ENCODE data around the gene BMPR1A.
"Not testable (repeated sequence)": the region's sequence is repeated elsewhere in the genome, so short reads cannot be mapped to it uniquely, and the experiment has no call there.

The BMPR1A gene

GRCh38 chr10:86944907-86945306 is 188.5 kb downstream of the BMPR1A start:
- no peak overlapping the region for H3K4me3 ChIP-seq (replicated peaks; ENCODE audit: insufficient read depth, low read length)
- no peak overlapping the region for H3K27ac ChIP-seq (replicated peaks)
- TF ChIP-seq GABPA (IDR thresholded peaks at IDR 0.05; ENCODE audit: low read depth) (no peak), REST (IDR thresholded peaks at IDR 0.05; ENCODE audit: insufficient replicate concordance, low read depth) (no peak), CTCF (IDR thresholded peaks at IDR 0.05; ENCODE audit: insufficient read depth, low read length) (no peak), SPI1 (IDR thresholded peaks at IDR 0.05; ENCODE audit: borderline replicate concordance, low read depth) (no peak), POLR2AphosphoS5 (IDR thresholded peaks at IDR 0.05; ENCODE audit: low read depth) (no peak)
- no peak for DNase-seq (ENCODE audit: low read depth in 1 of 2, low spot score in 1 of 2)
- no peaks in the 10 kb centered on the region for H3K27me3 ChIP-seq (ENCODE audit: insufficient read depth, poor library complexity, severe bottlenecking)

- H3K27ac ChIP-seq (replicated peaks): no peak overlapping the region
- TF ChIP-seq REST (IDR thresholded peaks at IDR 0.05; ENCODE audit: insufficient replicate concordance, low read depth): no peak
- no peak for TF ChIP-seq CTCF (IDR thresholded peaks at IDR 0.05; ENCODE audit: insufficient read depth, low read length)
- no peak for TF ChIP-seq SPI1 (IDR thresholded peaks at IDR 0.05; ENCODE audit: borderline replicate concordance, low read depth)
- no peak for TF ChIP-seq GABPA (IDR thresholded peaks at IDR 0.05; ENCODE audit: low read depth)
- no peak for TF ChIP-seq POLR2AphosphoS5 (IDR thresholded peaks at IDR 0.05; ENCODE audit: low read depth)
- no peaks in the 10 kb centered on the region for H3K27me3 ChIP-seq (ENCODE audit: insufficient read depth, poor library complexity, severe bottlenecking)
- H3K4me3 ChIP-seq (replicated peaks; ENCODE audit: insufficient read depth, low read length): no peak overlapping the region
- DNase-seq (ENCODE audit: low read depth in 1 of 2, low spot score in 1 of 2): no peak
These were observed 189.2 kb downstream of the BMPR1A start for GRCh38 chr10:86945361-86946212.

DNA sequence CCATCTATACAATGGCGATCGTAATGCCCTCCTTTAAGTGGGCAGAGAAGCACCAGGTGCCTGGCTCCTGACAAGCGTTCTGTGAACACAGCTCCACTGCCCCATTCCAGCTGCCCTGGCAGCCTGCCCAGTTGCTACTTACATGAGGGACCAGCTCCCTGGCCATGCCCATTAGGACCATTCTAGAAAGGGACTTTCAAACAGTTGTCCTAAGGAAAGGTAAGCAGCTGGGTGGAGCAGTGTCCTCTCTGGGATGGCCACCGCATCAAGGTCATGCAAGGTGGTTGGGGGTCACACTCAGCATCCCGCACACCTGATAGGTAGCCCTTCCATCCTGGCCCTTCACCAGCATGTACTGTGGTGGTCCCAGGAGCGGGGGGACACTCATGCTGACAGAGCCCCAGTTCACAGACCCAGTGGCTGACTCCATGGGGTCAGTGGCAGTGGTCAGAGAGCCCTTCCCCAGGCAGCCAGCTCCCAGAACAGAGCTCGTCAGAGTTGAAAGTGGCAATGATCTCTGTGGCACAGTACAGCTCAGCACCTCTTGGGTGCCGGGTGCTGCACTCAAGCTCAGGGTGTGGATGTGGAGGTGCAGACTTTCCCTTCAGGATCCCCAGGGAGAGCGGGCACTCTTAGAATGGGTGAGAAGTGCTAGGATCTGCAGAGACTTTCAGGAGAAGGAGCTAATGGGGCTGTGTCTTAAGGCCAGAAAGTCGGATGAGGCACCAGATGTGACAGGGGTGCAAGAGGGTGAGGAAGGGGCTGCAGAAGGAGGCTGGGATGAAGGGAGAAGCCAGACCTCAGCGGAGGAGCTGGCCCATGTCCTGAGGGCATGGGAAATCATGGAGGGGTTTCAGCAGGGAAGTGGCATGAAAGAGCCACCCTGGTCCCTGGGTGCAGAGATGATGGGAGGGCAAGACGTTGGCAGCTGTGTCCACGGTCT is 190.1 kb downstream of the BMPR1A start:
- no peak overlapping the region for H3K4me3 ChIP-seq (replicated peaks; ENCODE audit: insufficient read depth, low read length)
- H3K27me3 ChIP-seq (ENCODE audit: insufficient read depth, poor library complexity, severe bottlenecking): no peaks in the 10 kb centered on the region
- TF ChIP-seq GABPA (IDR thresholded peaks at IDR 0.05; ENCODE audit: low read depth): no peak
- TF ChIP-seq CTCF (IDR thresholded peaks at IDR 0.05; ENCODE audit: insufficient read depth, low read length): no peak
- TF ChIP-seq SPI1 (IDR thresholded peaks at IDR 0.05; ENCODE audit: borderline replicate concordance, low read depth): no peak
- no peak for TF ChIP-seq REST (IDR thresholded peaks at IDR 0.05; ENCODE audit: insufficient replicate concordance, low read depth)
- no peak for TF ChIP-seq POLR2AphosphoS5 (IDR thresholded peaks at IDR 0.05; ENCODE audit: low read depth)
- no peak for DNase-seq (ENCODE audit: low read depth in 1 of 2, low spot score in 1 of 2)
- H3K27ac ChIP-seq (replicated peaks): no peak overlapping the region

GRCh38 chr10:86947806-86948205 is 191.4 kb downstream of the BMPR1A start:
- H3K27me3 ChIP-seq (ENCODE audit: insufficient read depth, poor library complexity, severe bottlenecking); DNase-seq (ENCODE audit: low read depth in 1 of 2, low spot score in 1 of 2); H3K4me3 ChIP-seq (replicated peaks; ENCODE audit: insufficient read depth, low read length); H3K27ac ChIP-seq (replicated peaks): not testable (repeated sequence)
